ENCODE data around the gene HOXD11.

- TF ChIP-seq POLR2A (IDR thresholded peaks at IDR 0.05) (no peak), CTCF (IDR thresholded peaks at IDR 0.05) (no peak)
These were observed 18.6 kb downstream of the HOXD11 start for GRCh38 chr2:176125772-176126054.

Data from esophagus squamous epithelium (tissue), 4 donors.